ENCODE data around the gene CCDC18. TPM values are rescaled to one million over a fixed set of nuclear protein-coding genes. Genes with fewer than 3 reads are reported as not detected.

Gene CCDC18
- polyA plus RNA-seq, 3 donors: 2.8 to 5.9 (median 4.4) TPM

- whole genome bisulfite sequencing (ENCODE audit: insufficient coverage): no CpG with 5 or more reads among the region's 1 CpG
Measured at GRCh38 chr1:93244298-93245069, 64.0 kb downstream of the CCDC18 start.

GRCh38 chr1:93251966-93252365, 71.4 kb downstream of the CCDC18 start:
- no peaks in the 10 kb centered on the region for H3K4me1 ChIP-seq (ENCODE audit: control insufficient read depth in 1 of 2, insufficient read depth in 2 of 2, low read length in 2 of 2)
- WGBS (ENCODE audit: insufficient coverage): no CpG with 5 or more reads among the region's 1 CpG
- Mint-ChIP-seq H3K36me3 (peaks cover 39 to 70% of the 10 kb centered on the region in 2 donors), H3K4me1 (peaks cover 4% of the 10 kb centered on the region), H3K4me3 (no peak overlapping the region), H3K9me3 (peaks cover 0 to 8% (median 2%) of the 10 kb centered on the region in 7 donors), H3K27ac (peak overlapping the region in 1 of 7 donors; percentile 6), H3K27me3 (ENCODE audit: low read depth in 3 of 3) (peaks cover 0 to 3% (median 0%) of the 10 kb centered on the region in 3 donors)
- H3K27me3 ChIP-seq (ENCODE audit: control insufficient read depth in 2 of 2, insufficient read depth in 2 of 2, low read length in 2 of 2): no peaks in the 10 kb centered on the region
- H3K9ac ChIP-seq (ENCODE audit: insufficient read depth, low read length, poor library complexity, severe bottlenecking): no peak overlapping the region
- no peaks in the 10 kb centered on the region for H4K20me1 ChIP-seq (ENCODE audit: insufficient read depth, low read length)
- intact Hi-C loops (cut with micrococcal nuclease): no loop called here
- peaks cover 0 to 4% of the 10 kb centered on the region in 2 donors for H3K9me3 ChIP-seq (replicated peaks in 1 of 2; ENCODE audit: control insufficient read depth in 1 of 2, insufficient read depth in 1 of 2, low read length in 2 of 2)
- peaks cover 7 to 48% of the 10 kb centered on the region in 2 donors for H3K36me3 ChIP-seq (replicated peaks in 1 of 2; ENCODE audit: control insufficient read depth in 1 of 2, insufficient read depth in 2 of 2, low read length in 2 of 2)
- no peak overlapping the region for H3K4me2 ChIP-seq (replicated peaks; ENCODE audit: extremely low read depth, low read length, poor library complexity, severe bottlenecking)
- no peak overlapping the region for H2AFZ ChIP-seq (ENCODE audit: insufficient read depth, low read depth, low read length, poor library complexity, severe bottlenecking)
- DNase-seq: no peak
- H3K4me3 ChIP-seq (replicated peaks in 1 of 3; ENCODE audit: low read depth in 2 of 3, low read length in 3 of 3): no peak overlapping the region
- no peak overlapping the region for H3K27ac ChIP-seq (ENCODE audit: low read depth in 1 of 2, low read length in 2 of 2)
- peaks cover 7% of the 10 kb centered on the region for H3K79me2 ChIP-seq (ENCODE audit: insufficient read depth, low read length)
- TF ChIP-seq CTCF (IDR thresholded peaks at IDR 0.05): no peak

More at GRCh38 chr1:93244298-93245069, 64.0 kb downstream of the CCDC18 start:
- peak overlapping the region in 1 of 7 donors; percentile 21 for H3K27ac Mint-ChIP-seq
- peaks cover 63 to 81% of the 10 kb centered on the region in 2 donors for H3K36me3 Mint-ChIP-seq
- Histone ChIP-seq H3K9me3 (replicated peaks in 1 of 2; ENCODE audit: control insufficient read depth in 1 of 2, insufficient read depth in 1 of 2, low read length in 2 of 2) (peaks cover 0 to 11% of the 10 kb centered on the region in 2 donors), H4K20me1 (ENCODE audit: insufficient read depth, low read length) (no peaks in the 10 kb centered on the region), H3K79me2 (ENCODE audit: insufficient read depth, low read length) (no peaks in the 10 kb centered on the region), H3K27ac (ENCODE audit: low read depth in 1 of 2, low read length in 2 of 2) (no peak overlapping the region), H3K9ac (ENCODE audit: insufficient read depth, low read length, poor library complexity, severe bottlenecking) (no peak overlapping the region), H3K36me3 (replicated peaks in 1 of 2; ENCODE audit: control insufficient read depth in 1 of 2, insufficient read depth in 2 of 2, low read length in 2 of 2) (peaks cover 20 to 72% of the 10 kb centered on the region in 2 donors), H3K4me1 (ENCODE audit: control insufficient read depth in 1 of 2, insufficient read depth in 2 of 2, low read length in 2 of 2) (no peaks in the 10 kb centered on the region), H2AFZ (ENCODE audit: insufficient read depth, low read depth, low read length, poor library complexity, severe bottlenecking) (no peak overlapping the region), H3K27me3 (ENCODE audit: control insufficient read depth in 2 of 2, insufficient read depth in 2 of 2, low read length in 2 of 2) (no peaks in the 10 kb centered on the region), H3K4me2 (replicated peaks; ENCODE audit: extremely low read depth, low read length, poor library complexity, severe bottlenecking) (no peak overlapping the region), H3K4me3 (replicated peaks in 1 of 3; ENCODE audit: low read depth in 2 of 3, low read length in 3 of 3) (no peak overlapping the region)
- intact Hi-C loops (cut with micrococcal nuclease): no loop called here
- H3K27me3 Mint-ChIP-seq (ENCODE audit: low read depth in 3 of 3): peaks cover 0 to 3% (median 0%) of the 10 kb centered on the region in 3 donors
- no peak overlapping the region for H3K4me3 Mint-ChIP-seq
- DNase-seq: no peak
- H3K9me3 Mint-ChIP-seq: peaks cover 3 to 20% (median 11%) of the 10 kb centered on the region in 7 donors
- TF ChIP-seq CTCF (IDR thresholded peaks at IDR 0.05): no peak
- no peaks in the 10 kb centered on the region for H3K4me1 Mint-ChIP-seq
